ENCODE data around the gene ZNF14. TPM values are rescaled to one million over a fixed set of nuclear protein-coding genes. Genes with fewer than 3 reads are reported as not detected.
"Not testable (repeated sequence)": the region's sequence is repeated elsewhere in the genome, so short reads cannot be mapped to it uniquely, and the experiment has no call there.

ZNF14 gene
- total and polyA plus RNA-seq, 2 donors (not counting 3 experiments of a cell fraction or from before 2014, with no cell fraction given), result 0.65 to 2.6 TPM

DNA sequence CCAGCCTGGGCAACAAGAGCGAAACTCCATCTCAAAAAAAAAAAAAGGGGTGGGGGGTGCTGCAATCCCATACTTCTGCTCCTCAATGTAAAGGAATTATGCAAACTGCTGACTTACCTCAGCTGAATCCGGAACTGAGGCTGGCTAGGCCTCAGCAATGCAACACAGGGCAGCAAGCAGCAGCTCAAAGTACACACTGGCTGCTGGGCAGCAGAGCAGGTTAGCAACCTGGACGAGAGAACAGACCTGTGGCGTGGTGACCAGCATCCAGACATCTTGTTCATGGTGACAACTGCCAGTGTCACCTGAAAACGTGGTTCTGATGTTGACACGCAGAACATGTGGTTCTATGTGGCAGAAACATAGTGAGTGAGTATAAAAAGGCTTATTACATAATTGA, 28.1 kb downstream of the ZNF14 start:
- no peak overlapping the region for H3K4me3 ChIP-seq (replicated peaks in 1 of 3; ENCODE audit: insufficient read depth in 1 of 3, low read depth in 1 of 3, low read length in 3 of 3)
- no peak for DNase-seq (ENCODE audit: low read depth, low spot score)
- no TSS peak for BruUV-seq (replicated peaks)
- no peak overlapping the region for H2AFZ ChIP-seq (ENCODE audit: low read depth, low read length)
- peaks cover 16% of the 10 kb centered on the region for H3K9me3 ChIP-seq (replicated peaks; ENCODE audit: control insufficient read depth, insufficient read depth, low read length)
- TF ChIP-seq POLR2AphosphoS5 (IDR thresholded peaks at IDR 0.05; ENCODE audit: insufficient read depth, low read depth, low read length) (no peak), EZH2 (IDR thresholded peaks at IDR 0.05; ENCODE audit: borderline replicate concordance, low read depth, low read length, severe bottlenecking) (no peak), MYC (IDR thresholded peaks at IDR 0.05; ENCODE audit: low read depth, low read length) (no peak), POLR2A (IDR thresholded peaks at IDR 0.05; ENCODE audit: low read depth, low read length) (no peak), JUN (IDR thresholded peaks at IDR 0.05; ENCODE audit: borderline replicate concordance, insufficient read depth, insufficient read length, low read depth) (no peak), GATA2 (IDR thresholded peaks at IDR 0.05; ENCODE audit: insufficient read depth, insufficient read length, low read depth, low read length) (no peak)
- TF ChIP-seq, protein P1, sequence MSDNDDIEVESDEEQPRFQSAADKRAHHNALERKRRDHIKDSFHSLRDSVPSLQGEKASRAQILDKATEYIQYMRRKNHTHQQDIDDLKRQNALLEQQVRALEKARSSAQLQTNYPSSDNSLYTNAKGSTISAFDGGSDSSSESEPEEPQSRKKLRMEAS (IDR thresholded peaks at IDR 0.05; ENCODE audit: insufficient read depth, insufficient read length), result no peak
- TF ChIP-seq, protein P2, sequence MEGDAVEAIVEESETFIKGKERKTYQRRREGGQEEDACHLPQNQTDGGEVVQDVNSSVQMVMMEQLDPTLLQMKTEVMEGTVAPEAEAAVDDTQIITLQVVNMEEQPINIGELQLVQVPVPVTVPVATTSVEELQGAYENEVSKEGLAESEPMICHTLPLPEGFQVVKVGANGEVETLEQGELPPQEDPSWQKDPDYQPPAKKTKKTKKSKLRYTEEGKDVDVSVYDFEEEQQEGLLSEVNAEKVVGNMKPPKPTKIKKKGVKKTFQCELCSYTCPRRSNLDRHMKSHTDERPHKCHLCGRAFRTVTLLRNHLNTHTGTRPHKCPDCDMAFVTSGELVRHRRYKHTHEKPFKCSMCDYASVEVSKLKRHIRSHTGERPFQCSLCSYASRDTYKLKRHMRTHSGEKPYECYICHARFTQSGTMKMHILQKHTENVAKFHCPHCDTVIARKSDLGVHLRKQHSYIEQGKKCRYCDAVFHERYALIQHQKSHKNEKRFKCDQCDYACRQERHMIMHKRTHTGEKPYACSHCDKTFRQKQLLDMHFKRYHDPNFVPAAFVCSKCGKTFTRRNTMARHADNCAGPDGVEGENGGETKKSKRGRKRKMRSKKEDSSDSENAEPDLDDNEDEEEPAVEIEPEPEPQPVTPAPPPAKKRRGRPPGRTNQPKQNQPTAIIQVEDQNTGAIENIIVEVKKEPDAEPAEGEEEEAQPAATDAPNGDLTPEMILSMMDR (IDR thresholded peaks at IDR 0.05; ENCODE audit: extremely low read depth in 1 of 2, insufficient read depth in 1 of 2, low read depth in 1 of 2, low read length in 2 of 2), result no peak
- H3K27ac ChIP-seq (ENCODE audit: insufficient read depth, low read depth, low read length), result no peak overlapping the region
- H3K4me1 ChIP-seq (ENCODE audit: control insufficient read depth, extremely low read depth, insufficient read depth, low read length), result no peaks in the 10 kb centered on the region
- ChIA-PET CTCF (no interaction called here), POLR2A (no interaction called here)
- intact Hi-C loops (cut with micrococcal nuclease) (no loop called here), dilution Hi-C loops (cut with MboI; ENCODE audit: extremely low pct_ligation_motif_present, low sequenced_read_pairs) (no loop called here)
- no peak for FAIRE-seq
- no peaks in the 10 kb centered on the region for H4K20me1 ChIP-seq (replicated peaks; ENCODE audit: control insufficient read depth, extremely low read depth, insufficient read depth, low read length)
- H3K4me2 ChIP-seq (ENCODE audit: insufficient read depth, low read length), result no peak overlapping the region
- no peaks in the 10 kb centered on the region for H3K9me1 ChIP-seq (replicated peaks; ENCODE audit: control insufficient read depth, extremely low read depth, insufficient read depth, low read length)
- H3K79me2 ChIP-seq (ENCODE audit: control insufficient read depth, insufficient read depth, low read length), result no peaks in the 10 kb centered on the region
- no peaks in the 10 kb centered on the region for H3K36me3 ChIP-seq (ENCODE audit: control insufficient read depth in 2 of 2, extremely low read depth in 1 of 2, insufficient read depth in 2 of 2, low read length in 2 of 2)
- H3K27me3 ChIP-seq (ENCODE audit: control insufficient read depth in 2 of 2, insufficient read depth in 2 of 2, low read length in 2 of 2), result no peaks in the 10 kb centered on the region
- no peak overlapping the region for H3K9ac ChIP-seq (replicated peaks; ENCODE audit: extremely low read depth, insufficient read depth, low read length)

DNA sequence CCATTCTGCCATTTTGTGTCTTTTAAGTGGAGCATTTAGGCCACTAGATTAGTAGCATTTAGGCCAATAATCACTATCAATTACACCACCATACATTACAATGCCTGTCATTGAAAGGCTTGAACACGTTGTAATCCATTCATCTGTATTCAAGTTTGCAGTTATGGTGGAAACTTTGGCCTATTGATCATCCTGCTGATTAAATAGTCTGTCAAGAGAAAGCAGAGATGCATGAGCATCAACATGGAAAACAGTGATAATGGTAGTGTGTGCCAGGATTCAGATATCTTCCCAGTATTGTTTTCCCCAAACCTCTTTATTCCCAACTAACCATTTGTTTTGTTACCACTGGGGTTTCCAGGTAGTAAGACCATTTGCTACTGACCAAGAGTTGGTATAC, 32.4 kb downstream of the ZNF14 start:
- H3K27ac ChIP-seq (ENCODE audit: insufficient read depth, low read depth, low read length); H3K9me3 ChIP-seq (replicated peaks; ENCODE audit: control insufficient read depth, insufficient read depth, low read length); CTCF ChIA-PET; H3K4me1 ChIP-seq (ENCODE audit: control insufficient read depth, extremely low read depth, insufficient read depth, low read length); BruUV-seq (replicated peaks); H3K9me1 ChIP-seq (replicated peaks; ENCODE audit: control insufficient read depth, extremely low read depth, insufficient read depth, low read length); H3K27me3 ChIP-seq (ENCODE audit: control insufficient read depth in 2 of 2, insufficient read depth in 2 of 2, low read length in 2 of 2); H3K79me2 ChIP-seq (ENCODE audit: control insufficient read depth, insufficient read depth, low read length); H4K20me1 ChIP-seq (replicated peaks; ENCODE audit: control insufficient read depth, extremely low read depth, insufficient read depth, low read length); H3K4me2 ChIP-seq (ENCODE audit: insufficient read depth, low read length); intact Hi-C loops (cut with micrococcal nuclease); FAIRE-seq; DNase-seq (ENCODE audit: low read depth, low spot score); H2AFZ ChIP-seq (ENCODE audit: low read depth, low read length); H3K9ac ChIP-seq (replicated peaks; ENCODE audit: extremely low read depth, insufficient read depth, low read length); dilution Hi-C loops (cut with MboI; ENCODE audit: extremely low pct_ligation_motif_present, low sequenced_read_pairs); H3K36me3 ChIP-seq (ENCODE audit: control insufficient read depth in 2 of 2, extremely low read depth in 1 of 2, insufficient read depth in 2 of 2, low read length in 2 of 2); H3K4me3 ChIP-seq (replicated peaks in 1 of 3; ENCODE audit: insufficient read depth in 1 of 3, low read depth in 1 of 3, low read length in 3 of 3); POLR2A ChIA-PET: not testable (repeated sequence)
